Kidney epithelial cell (primary cell): ENCODE data around the gene HOXA2. TPM values are rescaled to one million over a fixed set of nuclear protein-coding genes. Genes with fewer than 3 reads are reported as not detected.

Experiments
- DNase-seq: peaks from one replicate; pipeline ENCODE4 v3.0.0-alpha.2; 2010; ENCODE audit warnings: low read depth
- H3K27me3 ChIP-seq: 2 replicates; pipeline ENCODE4 v1.6.0; 2011; ENCODE audit warnings: low read length; ENCODE audit not compliant: control insufficient read depth, insufficient read depth
- H3K36me3 ChIP-seq: 2 replicates; pipeline ENCODE4 v1.5.1; 2011; ENCODE audit warnings: low read length; ENCODE audit not compliant: control insufficient read depth, insufficient read depth
- H3K4me3 ChIP-seq: 2 replicates; pipeline ENCODE4 v1.5.1; 2011; ENCODE audit warnings: low read depth, mild to moderate bottlenecking, control low read depth, low read length
- CTCF ChIP-seq: IDR thresholded peaks from 2 replicates; pipeline ENCODE4 v1.5.1; 2011; ENCODE audit warnings: mild to moderate bottlenecking, moderate library complexity, low read length, control low read depth, inconsistent platforms; ENCODE audit not compliant: insufficient read depth, poor library complexity, severe bottlenecking
- total RNA-seq: library from RNA; depleted of rRNA; stranded (reverse); fragments of >200 nt; gene quantifications from 2 replicates; pipeline ENCODE4 v1.2.3, GENCODE V29; 2015

Gene HOXA2
- total RNA-seq, 1 donor from 2014 or later, result 1.1 TPM

GRCh38 chr7:27123007-27123476, 20.6 kb upstream of the HOXA2 start:
- DNase-seq, result no peak
- no peak for TF ChIP-seq CTCF
- Histone ChIP-seq H3K36me3 (no peaks in the 10 kb centered on the region), H3K4me3 (peak overlapping the region; percentile 59), H3K27me3 (no peaks in the 10 kb centered on the region)

GRCh38 chr7:27122077-27122910, 19.8 kb upstream of the HOXA2 start:
- no peak for DNase-seq
- Histone ChIP-seq H3K27me3 (no peaks in the 10 kb centered on the region), H3K36me3 (peaks cover 1% of the 10 kb centered on the region), H3K4me3 (peak overlapping the region; percentile 59)
- no peak for TF ChIP-seq CTCF

- DNase-seq, result no peak
- H3K27me3 ChIP-seq, result no peaks in the 10 kb centered on the region
- H3K4me3 ChIP-seq, result peak overlapping the region; percentile 59
- H3K36me3 ChIP-seq, result peaks cover 3% of the 10 kb centered on the region
- no peak for TF ChIP-seq CTCF
These were observed 19.2 kb upstream of the HOXA2 start for GRCh38 chr7:27121684-27122076.

GRCh38 chr7:27119412-27119911, 17.0 kb upstream of the HOXA2 start:
- H3K36me3 ChIP-seq, result peaks cover 3% of the 10 kb centered on the region
- TF ChIP-seq CTCF, result no peak
- H3K4me3 ChIP-seq, result no peak overlapping the region
- no peak for DNase-seq
- H3K27me3 ChIP-seq, result no peaks in the 10 kb centered on the region

GRCh38 chr7:27118580-27118979, 16.1 kb upstream of the HOXA2 start:
- no peak for TF ChIP-seq CTCF
- peak overlapping the region; percentile 74 for H3K4me3 ChIP-seq
- no peaks in the 10 kb centered on the region for H3K27me3 ChIP-seq
- H3K36me3 ChIP-seq, result peaks cover 3% of the 10 kb centered on the region
- DNase-seq, result no peak

- H3K4me3 ChIP-seq, result peak overlapping the region; percentile 74
- H3K36me3 ChIP-seq, result peaks cover 3% of the 10 kb centered on the region
- no peak for DNase-seq
- TF ChIP-seq CTCF, result no peak
- H3K27me3 ChIP-seq, result no peaks in the 10 kb centered on the region
These were observed 15.5 kb upstream of the HOXA2 start for GRCh38 chr7:27117887-27118491.
